GM12865 (cell line): ENCODE data around the gene DOCK8.
"Not testable (repeated sequence)": the region's sequence is repeated elsewhere in the genome, so short reads cannot be mapped to it uniquely, and the experiment has no call there.

Experiments used
- DNase-seq: peaks from one replicate; pipeline ENCODE4 v3.0.0; 2010; ENCODE audit warnings: low read depth
- H3K4me3 ChIP-seq: 2 replicates; pipeline ENCODE4 v1.5.1; 2011; ENCODE audit warnings: mild to moderate bottlenecking, low read depth, low read length, control low read depth
- TF ChIP-seq, protein P1 (sequence below): IDR thresholded peaks from 2 replicates; pipeline ENCODE4 v1.5.1; 2011; ENCODE audit warnings: low read length, control low read depth, low read depth, inconsistent platforms; ENCODE audit not compliant: insufficient read depth; ENCODE audit errors: missing control alignments

The DOCK8 gene

DNA sequence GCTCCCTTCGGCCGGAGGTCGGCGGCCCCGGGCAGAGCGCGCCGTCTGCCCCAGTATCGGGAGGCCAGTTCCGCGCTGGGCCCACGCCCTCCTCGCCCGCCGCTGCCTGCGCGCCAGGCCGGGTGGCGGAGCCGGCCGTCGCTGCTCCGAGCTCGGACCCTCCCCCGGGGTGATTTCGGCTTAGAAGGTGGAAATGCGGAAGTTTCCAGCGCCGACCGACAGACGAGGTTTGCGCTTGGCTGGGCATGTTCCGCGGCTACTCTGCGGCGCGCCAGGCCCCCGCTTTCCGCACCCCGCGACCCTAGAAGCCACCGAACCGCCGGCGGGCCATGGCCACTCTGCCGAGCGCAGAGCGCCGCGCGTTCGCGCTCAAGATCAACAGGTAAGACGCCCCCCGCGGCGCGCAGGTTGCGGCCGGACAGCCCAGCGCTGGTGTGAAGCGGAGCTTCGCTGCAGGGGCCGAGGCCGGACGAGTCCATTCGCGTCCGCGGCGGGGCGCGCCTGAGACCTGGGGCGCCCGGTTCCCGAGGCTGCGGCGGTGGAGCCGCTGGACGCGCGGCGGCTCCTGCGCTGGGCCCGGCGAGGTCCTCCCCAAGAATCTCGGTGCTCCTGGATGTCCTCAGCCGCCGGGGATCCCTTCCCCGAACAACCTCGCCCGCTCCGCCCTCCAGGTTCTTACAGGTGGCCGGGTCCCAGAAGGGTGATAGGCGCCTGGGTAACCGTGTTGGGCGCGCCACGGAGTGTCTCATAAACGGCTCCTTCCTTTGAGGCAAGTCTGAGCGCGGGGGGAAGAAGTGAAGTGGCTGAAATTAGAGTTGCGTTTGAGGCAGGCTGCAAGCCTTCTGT, at the start of gene DOCK8:
Gene DOCK8 (plus strand): TSS at position 218 of the 846 bp plus-strand sequence. CDS start 112 bp downstream, at position 330.
- peak; percentile 91 for DNase-seq
- peak within 1 kb of the TSS; percentile 74 for H3K4me3 ChIP-seq
- TF ChIP-seq, protein P1, sequence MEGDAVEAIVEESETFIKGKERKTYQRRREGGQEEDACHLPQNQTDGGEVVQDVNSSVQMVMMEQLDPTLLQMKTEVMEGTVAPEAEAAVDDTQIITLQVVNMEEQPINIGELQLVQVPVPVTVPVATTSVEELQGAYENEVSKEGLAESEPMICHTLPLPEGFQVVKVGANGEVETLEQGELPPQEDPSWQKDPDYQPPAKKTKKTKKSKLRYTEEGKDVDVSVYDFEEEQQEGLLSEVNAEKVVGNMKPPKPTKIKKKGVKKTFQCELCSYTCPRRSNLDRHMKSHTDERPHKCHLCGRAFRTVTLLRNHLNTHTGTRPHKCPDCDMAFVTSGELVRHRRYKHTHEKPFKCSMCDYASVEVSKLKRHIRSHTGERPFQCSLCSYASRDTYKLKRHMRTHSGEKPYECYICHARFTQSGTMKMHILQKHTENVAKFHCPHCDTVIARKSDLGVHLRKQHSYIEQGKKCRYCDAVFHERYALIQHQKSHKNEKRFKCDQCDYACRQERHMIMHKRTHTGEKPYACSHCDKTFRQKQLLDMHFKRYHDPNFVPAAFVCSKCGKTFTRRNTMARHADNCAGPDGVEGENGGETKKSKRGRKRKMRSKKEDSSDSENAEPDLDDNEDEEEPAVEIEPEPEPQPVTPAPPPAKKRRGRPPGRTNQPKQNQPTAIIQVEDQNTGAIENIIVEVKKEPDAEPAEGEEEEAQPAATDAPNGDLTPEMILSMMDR: peak; percentile 66

DNA sequence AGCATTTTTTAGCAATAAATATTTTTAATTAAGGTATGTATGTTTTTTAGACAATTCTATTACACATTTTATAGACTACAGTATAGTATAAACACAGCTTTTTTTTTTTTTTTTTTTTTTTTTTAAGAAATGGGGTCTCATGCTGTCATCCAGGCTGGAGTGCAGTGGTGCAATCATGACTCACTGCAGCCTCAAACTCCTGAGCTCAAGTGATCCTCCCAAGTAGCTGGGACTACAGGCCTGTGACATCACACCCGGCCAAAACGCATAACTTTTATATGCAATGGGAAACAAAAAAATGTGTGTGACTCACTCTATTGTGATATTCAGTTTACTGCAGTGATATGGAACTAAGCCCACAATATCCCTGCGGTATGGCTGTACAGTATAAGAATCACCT, 44.9 kb upstream of the DOCK8 start:
- not testable (repeated sequence) for H3K4me3 ChIP-seq, DNase-seq

- not testable (repeated sequence) for DNase-seq
Measured at GRCh38 chr9:178140-178825, 36.4 kb upstream of the DOCK8 start.

GRCh38 chr9:178970-179383, 35.7 kb upstream of the DOCK8 start, which contains the start of gene ZNG1A:
TSS of gene ZNG1A (minus strand) at chr9:179056. CDS start at chr9:178969, 87 bp downstream.
- not testable (repeated sequence) for DNase-seq
- peak within 1 kb of the TSS; percentile 43 for H3K4me3 ChIP-seq

More at GRCh38 chr9:178140-178825, 36.4 kb upstream of the DOCK8 start:
- peak overlapping the region; percentile 43 for H3K4me3 ChIP-seq

DNA sequence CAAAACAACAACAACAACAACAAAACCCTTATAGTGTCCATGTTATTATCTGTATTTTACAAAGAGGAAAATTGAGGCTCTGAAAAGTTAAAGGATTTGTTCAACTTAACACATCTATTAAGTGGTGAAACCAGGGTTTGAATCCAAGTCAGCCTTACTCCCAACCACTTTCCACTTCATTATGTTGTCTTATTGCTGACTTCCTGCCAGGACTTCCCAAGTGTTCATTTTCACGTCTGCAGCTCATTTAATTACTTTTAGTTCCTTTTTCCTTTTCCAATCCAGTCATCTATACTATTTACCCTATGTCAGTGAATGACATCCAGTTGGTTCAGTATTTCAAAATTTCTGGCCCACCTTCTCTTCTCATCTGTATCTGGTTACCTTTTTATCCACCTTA, 15.1 kb upstream of the DOCK8 start:
- not testable (repeated sequence) for DNase-seq, H3K4me3 ChIP-seq

- DNase-seq: no peak
- no peak overlapping the region for H3K4me3 ChIP-seq
- TF ChIP-seq, protein P1: no peak
Measured at GRCh38 chr9:206481-206880, 8.2 kb upstream of the DOCK8 start.

DNA sequence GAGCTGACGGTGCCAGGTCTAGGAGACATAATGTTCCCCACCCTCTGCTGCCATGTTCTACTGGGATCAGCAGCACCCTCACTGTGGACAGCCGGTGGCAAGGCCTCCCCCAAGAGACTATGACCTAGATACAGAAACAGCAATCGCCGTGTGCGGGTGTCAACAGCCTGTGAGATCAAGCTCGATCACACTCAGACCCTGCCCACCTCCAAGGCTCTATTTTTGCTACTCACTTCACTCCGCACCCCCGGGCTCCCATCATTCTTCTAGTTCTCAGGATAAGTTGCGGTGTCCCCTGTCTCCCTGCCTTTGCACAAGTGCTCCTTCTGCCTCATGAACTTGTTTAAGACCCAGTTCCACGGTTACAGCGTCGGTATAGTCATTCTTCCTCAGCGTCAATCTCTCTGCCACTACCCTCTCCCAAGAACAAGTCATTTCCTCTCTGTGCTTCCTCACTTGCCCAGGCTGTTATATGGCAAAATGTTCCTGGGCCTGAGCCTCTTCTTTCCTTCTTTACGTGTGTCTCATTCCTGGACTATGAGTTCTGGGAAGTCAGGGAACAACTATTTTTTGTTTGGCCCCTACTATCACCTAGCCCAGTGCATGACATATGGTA, 5.4 kb upstream of the DOCK8 start:
- no peak for DNase-seq
- no peak overlapping the region for H3K4me3 ChIP-seq
- TF ChIP-seq, protein P1: no peak

DNA sequence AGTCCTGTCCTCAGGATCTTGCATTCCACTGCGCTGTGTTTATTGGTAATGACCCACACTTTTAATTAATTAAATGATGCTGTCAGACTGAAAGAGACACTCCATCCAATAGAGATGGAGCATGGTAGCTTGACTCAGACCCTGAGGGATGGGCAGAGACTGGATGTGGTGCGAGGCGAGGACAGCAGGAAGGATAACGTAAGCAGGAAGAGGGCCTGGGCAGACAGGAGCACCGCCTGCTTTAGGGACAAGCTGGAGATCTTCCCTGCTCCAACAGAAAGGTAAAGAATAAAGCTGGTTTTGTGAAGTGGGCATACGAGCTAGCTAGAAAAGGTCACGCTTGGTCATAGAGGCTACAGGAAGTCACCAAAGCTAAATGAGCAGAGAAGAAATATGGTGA, 3.6 kb upstream of the DOCK8 start:
- H3K4me3 ChIP-seq: no peak overlapping the region
- TF ChIP-seq, protein P1: no peak
- DNase-seq: no peak

- H3K4me3 ChIP-seq: no peak overlapping the region
- no peak for DNase-seq
- TF ChIP-seq, protein P1: no peak
Measured at GRCh38 chr9:211557-211956, 3.1 kb upstream of the DOCK8 start.
